NB4 (cell line): ENCODE measurements around the gene OPN1LW.

ENCODE experiments used
- DNase-seq: peaks from one replicate; pipeline ENCODE4 v3.0.0; 2010; ENCODE audit warnings: low read depth
- H3K4me3 ChIP-seq: one replicate; pipeline ENCODE4 v1.5.1; 2011; ENCODE audit warnings: mild to moderate bottlenecking, low read depth, low read length, moderate library complexity
- CTCF ChIP-seq: IDR thresholded peaks from one replicate; pipeline ENCODE4 v1.5.1; 2012; ENCODE audit warnings: low read depth, low read length
- MAX ChIP-seq: IDR thresholded peaks from 2 replicates; pipeline ENCODE4 v1.6.1; 2011; ENCODE audit warnings: low read depth, low read length
- MYC ChIP-seq: IDR thresholded peaks from 2 replicates; pipeline ENCODE4 v1.6.1; 2011; ENCODE audit warnings: low read depth, low read length
- POLR2A ChIP-seq: IDR thresholded peaks from 2 replicates; pipeline ENCODE4 v1.6.1; 2011; ENCODE audit warnings: mild to moderate bottlenecking; ENCODE audit not compliant: insufficient read length; ENCODE audit errors: extremely low read depth

OPN1LW gene

GRCh38 chrX:154113729-154114128 lies 30.3 kb upstream of the OPN1LW start:
- DNase-seq, result no peak
- TF ChIP-seq CTCF, result no peak
- TF ChIP-seq MAX, result no peak
- no peak for TF ChIP-seq MYC
- TF ChIP-seq POLR2A, result no peak
- no peak overlapping the region for H3K4me3 ChIP-seq

GRCh38 chrX:154114652-154115051 lies 29.4 kb upstream of the OPN1LW start:
- no peak overlapping the region for H3K4me3 ChIP-seq
- DNase-seq, result no peak
- no peak for TF ChIP-seq POLR2A
- TF ChIP-seq MAX, result no peak
- no peak for TF ChIP-seq MYC
- no peak for TF ChIP-seq CTCF

- no peak for DNase-seq
- TF ChIP-seq MYC (no peak), MAX (no peak), POLR2A (no peak), CTCF (no peak)
- no peak overlapping the region for H3K4me3 ChIP-seq
These were observed 29.0 kb upstream of the OPN1LW start for GRCh38 chrX:154115071-154115470.

- DNase-seq, result no peak
- H3K4me3 ChIP-seq, result no peak overlapping the region
- TF ChIP-seq MAX, result no peak
- no peak for TF ChIP-seq MYC
- TF ChIP-seq POLR2A, result no peak
- TF ChIP-seq CTCF, result no peak
These were observed 28.3 kb upstream of the OPN1LW start for GRCh38 chrX:154115750-154116149.

- no peak for DNase-seq
- no peak overlapping the region for H3K4me3 ChIP-seq
- TF ChIP-seq CTCF, result no peak
- no peak for TF ChIP-seq MAX
- no peak for TF ChIP-seq MYC
- TF ChIP-seq POLR2A, result no peak
These were observed 27.4 kb upstream of the OPN1LW start for GRCh38 chrX:154116426-154117211.
